Measurements from ENCODE around the gene BCKDHB.
A peak's percentile ranks its signal among the peaks of the same experiment; 100 is the strongest.

BCKDHB gene

DNA sequence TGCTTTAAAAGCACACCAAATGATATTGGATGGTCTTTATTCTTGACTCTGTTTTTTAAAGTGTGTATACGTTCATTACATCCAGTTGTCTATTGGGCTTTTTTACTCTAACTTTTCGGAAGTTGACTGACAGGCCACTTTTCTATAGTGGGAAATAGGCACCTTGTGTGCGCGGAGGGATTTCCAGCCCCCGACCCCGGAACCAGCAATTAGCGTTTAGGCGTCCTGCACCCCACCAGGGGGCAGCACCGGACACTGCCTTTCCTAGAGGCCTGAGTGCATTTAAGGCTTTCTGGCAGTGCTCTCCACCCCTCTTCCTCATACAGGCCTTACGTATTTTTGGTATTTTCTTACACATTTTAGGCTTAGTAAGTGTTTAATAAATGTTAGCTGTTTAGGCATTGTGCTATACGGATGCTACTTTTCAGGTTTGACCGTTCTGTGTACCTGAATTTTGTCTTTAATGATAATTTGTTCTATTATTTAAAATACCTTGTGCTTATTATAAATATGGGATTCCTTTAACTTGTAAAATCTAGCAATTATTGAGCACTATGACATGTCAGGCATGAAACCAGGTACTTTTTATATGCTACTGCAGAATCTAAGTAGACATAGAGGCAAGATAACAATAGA lies 231.8 kb downstream of the BCKDHB start:
- peak; percentile 51 to 65 for DNase-seq

DNA sequence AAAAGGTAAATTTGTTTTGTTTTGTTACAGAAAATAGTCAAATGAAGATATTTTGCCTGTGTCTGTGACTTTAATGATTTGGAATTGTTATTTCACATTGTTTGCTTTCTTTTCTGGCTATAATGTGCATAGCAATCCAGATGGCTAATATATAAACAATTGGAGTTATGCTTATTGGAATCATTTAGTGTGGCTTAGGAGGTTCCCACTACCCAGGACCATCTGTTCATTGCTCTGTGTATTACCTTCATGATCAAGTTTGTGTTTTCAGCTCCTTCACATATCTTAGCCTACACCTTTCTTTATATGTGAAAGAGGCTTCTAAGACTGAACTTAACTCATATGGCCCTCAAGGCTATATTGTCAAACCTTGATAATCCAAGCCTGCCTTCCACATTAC lies 232.9 kb downstream of the BCKDHB start:
- no peak for DNase-seq

DNA sequence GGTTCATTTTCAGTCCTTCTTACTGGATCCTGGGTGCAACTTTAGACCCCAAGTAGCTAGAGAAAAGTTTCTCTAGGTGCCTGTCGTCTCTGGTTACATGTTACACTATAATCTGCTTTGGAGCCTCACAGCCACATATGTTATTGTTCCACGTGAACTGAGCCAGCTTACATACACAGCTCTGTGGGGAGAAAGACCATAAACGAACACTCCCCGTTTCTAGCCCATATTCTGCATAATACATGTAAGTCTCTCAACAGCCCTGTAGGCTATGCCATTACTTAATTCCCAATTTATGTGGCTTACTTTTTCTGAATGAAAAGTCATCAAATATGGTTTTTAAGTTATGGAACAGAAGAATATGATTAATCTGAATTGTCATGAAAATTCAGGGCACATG lies 233.8 kb downstream of the BCKDHB start:
- no peak for DNase-seq

DNA sequence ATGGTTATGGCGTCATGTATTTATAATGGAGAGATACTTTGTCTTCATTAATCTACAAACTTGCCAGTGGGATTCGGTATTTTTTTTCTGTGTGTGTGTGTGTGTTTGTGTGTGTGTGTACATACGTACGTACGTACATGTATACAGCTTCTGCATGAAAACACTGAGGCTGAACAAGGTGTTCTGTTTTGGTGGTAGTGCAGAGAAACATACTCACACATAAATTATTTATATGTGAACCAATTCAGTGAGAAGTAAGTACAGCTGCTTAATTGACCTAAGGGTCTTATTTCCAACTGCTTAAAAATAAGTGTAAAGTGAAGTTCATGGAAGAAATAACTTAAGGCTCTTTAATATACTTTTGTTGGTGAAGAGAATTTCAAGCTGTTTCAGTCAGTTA lies 234.2 kb downstream of the BCKDHB start:
- DNase-seq, result no peak

DNA sequence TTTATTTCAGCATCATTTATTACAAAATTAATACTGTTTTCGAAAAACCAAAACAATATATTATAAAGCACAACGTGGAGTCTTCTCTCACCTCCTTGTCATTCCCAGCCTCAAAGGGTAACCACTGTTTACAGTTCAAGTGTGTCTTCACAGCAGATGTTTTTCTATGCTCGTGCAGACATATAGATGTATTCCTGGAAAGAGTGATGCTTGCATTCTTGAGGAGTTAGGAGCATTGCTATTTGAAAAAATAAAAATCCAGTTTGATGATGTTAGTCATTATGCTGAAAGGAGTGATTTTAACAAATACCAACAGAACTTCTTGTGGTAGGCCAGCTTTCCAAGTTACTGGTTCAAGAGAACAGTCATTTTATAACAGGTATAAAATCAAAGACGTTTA lies 234.9 kb downstream of the BCKDHB start:
- DNase-seq, result no peak

DNA sequence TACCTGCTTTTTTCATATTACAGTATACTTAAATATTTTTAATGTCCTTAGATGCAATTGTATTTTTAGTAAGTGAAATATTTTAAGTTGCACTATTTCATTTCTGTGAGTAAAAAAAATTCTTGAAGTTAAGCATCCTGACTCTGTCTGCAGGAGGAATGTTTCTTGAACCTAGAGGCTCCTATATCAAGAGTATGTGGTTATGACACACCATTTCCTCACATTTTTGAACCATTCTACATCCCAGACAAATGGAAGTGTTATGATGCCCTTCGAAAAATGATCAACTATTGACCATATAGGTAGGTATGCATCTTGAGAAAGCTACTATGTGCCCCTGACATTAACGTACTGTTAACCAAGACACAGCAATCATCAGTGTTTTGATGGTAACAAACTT lies 237.0 kb downstream of the BCKDHB start:
- DNase-seq, result no peak

DNA sequence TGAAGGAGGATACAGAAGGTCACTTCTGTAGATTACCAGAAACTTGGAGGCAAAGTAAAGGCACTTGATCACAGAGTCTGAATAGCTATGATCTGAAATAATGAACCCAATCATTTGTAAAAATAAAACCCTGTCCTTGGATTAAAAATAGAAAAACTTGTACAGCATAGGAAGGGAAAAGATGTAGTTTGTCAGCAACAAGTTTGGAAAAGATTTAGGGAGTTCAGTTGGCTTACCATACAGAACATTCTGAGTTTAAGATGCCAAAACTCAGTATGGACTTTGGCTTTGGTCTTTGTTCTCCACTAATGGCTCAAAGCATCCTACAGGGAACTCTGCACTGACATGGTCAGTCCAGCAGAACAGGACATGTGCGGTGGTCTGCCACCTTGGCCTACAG lies 240.6 kb downstream of the BCKDHB start:
- no peak for DNase-seq

DNA sequence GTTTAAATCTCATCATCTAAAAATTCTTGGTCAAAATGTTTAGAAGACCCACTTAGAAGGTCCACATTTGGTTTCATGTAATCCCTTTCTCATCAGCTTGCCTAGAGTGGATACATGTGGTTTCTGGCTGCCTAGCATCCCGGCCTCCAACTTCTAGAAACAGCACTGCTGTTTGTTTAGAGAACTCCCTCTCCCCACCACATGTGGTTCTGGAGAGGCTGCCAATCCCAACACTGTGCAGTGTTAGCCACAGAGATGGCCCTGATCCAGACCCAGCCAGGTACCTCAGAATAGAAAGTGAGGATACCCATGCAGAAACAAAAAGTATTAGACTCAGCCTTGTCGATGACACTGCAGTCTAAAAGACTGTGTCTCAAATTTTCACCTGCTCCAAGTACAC lies 241.8 kb downstream of the BCKDHB start:
- DNase-seq, result no peak

DNA sequence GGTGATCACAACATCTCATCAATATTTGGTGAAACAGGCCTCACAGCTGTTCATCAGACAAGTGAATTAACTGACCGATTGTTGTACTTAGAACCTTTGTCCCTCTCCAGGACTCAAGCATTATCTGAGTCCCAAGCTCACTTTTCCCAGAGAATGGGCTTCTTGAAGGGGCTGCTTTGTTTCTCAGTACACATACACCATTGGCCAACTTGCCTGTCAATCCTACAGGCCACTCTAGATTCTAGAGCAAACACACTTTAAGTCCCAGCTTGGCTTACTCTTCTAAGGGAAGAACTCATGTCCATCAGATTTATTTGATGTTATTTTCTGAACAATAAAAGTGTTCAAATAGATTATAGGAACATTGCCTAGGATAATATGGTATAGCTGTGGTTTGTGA lies 249.5 kb downstream of the BCKDHB start:
- no peak for DNase-seq

DNA sequence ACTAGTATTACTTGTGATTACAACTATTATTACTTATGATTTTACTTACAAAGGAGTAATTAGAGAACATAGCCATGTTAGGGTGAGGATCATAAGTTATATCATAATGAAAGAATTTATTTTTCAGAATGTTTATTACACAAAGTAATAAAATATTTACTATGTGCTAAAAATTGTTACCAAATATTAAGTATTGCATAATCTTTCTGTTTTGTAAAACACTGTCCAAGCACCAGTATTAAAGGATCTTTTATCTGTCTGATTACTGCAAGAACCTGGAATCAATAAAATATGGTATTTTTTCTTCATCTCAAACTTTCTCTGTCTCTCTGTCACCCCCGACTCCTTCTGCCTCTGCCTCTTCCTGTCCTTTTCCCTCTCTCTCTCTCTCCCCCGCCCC lies 250.1 kb downstream of the BCKDHB start:
- no peak for DNase-seq

DNA sequence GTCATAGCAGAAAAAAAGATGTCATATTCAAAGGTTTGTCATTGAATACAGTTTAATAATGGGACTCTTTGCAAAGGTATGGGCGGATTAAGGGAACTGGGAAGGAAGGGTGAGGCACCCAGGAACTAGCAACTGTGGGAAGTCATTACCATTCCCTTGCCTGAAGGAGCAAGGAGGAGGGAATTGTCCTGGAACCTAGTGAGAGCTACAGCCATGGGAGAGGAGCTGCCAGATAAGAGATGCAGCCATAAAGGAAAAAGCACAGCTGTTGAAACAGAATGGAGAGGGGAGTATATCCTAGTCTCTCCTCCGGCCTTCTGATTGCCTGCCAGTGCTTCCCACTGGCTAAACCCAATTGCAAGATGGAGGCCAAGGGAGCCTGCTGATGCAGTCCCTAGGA lies 250.6 kb downstream of the BCKDHB start:
- DNase-seq, result no peak

DNA sequence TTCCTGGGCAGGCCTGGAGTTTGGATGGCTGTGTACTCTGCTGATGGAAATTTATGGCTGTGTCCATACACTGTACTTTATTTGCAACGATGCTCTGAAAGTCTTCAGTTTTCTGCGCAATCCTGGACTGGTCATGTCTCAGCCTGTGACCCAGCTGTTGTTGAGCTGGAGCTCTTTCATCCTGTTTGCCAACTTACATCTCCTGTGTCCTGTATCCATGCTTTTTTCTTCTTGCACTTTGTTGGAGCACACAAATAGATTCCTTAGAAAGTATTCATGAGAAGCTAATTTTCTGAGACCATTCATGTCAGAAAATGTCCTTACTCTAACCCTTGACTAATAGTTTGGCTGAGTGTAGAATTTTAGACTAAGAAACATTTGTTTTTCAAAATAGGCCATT lies 251.2 kb downstream of the BCKDHB start:
- no peak for DNase-seq

DNA sequence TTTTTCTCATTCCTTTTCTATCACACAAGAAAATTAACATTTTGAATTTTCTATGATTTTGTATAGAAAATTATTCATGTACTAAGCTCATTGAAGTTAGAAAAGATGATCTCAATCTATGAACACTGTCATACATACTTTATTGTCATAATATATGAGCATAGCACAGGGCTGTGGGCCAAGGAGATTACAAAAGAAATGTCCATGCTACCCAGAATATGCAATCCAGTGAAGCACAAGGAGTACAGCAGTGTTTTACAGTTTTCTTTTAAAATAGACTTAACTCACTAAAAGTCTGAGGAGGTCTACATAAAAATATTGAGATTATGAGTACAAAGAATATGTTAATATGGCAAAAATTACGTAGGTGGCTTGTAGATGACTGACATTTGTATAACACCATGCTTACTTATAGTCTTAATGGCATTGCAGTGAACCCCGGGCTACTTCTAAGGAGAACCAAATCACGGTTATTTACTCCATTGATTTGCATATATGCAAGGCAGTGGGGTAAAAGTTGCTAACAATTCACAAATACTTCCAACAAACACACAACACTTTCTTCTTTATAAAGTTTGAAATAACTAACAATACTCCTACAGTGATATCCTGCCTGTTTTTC lies 257.1 kb downstream of the BCKDHB start:
- DNase-seq, result no peak

DNA sequence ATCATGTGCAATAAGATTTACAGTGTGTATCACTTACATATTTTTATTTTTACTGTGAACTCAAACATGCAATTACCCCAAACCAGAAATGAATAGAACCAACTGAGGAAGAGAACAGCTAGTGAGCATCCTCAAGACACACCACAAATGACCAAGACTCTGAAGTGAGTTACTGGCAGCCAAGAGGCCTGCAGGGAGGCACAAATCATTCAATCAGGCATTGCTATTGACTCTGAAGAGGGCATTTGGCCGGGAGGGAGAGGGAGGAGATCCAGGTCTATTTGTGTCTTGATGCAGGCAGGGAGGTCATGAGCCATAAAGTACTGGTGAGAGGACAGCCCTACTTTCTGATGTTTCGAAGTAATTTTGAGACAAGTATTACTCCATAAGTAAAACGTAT lies 257.7 kb downstream of the BCKDHB start:
- DNase-seq, result no peak

DNA sequence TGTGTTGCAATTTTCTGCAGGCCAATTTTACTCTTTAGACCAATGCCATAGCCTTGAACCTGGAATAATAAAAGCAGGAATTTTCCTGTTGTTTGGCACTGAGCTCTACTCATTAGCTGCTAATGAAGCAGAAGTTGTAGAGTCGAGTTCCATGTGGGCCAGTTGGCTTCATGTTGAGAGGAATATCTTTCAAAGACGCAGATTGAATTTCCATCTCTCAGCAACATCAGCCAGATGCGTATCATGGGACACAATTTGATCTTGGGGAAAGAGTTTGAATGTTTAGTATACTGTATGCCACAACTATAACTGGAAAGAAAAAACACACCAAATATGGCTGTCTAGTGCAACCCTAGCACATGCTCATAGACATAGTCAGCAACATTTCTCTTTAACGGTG lies 259.6 kb downstream of the BCKDHB start:
- DNase-seq, result no peak

DNA sequence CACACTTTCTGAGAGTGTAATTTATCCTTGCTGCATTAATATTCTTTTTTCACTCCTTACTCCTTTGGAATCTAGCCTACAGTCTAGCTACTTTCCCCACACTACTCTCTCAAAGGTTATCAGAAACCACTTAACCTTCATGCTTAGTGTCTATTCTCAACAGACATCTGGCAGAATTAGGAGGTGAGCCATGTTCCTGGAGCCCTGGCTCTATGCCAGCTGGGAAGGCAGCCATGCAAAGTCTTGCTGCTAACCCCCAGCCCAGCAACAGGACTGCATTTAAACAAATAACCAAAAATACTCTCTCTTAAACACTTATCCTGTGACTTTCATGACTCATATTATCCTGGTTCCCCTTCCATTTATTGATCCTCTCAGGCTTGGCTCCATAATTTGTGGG lies 260.2 kb downstream of the BCKDHB start:
- no peak for DNase-seq

DNA sequence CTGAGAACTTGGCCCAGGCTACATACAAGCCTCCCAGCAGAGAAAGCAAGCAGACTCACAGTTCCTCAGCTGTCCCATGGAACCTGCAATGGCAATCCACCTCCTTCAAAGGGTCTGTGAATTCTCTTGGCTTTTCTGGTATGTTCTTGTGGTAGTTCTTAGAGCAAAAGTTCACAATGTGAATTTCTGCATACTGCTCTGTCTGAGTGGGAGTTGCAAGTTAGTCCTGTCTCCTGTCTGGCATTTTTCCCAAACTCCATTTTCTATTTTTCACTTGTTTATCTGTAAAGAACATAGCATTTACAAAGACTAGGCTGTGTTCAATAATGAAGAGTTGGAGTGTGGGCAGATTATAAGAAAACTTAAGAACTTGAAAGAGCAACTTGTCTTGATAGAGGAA lies 269.9 kb downstream of the BCKDHB start:
- no peak for DNase-seq

DNA sequence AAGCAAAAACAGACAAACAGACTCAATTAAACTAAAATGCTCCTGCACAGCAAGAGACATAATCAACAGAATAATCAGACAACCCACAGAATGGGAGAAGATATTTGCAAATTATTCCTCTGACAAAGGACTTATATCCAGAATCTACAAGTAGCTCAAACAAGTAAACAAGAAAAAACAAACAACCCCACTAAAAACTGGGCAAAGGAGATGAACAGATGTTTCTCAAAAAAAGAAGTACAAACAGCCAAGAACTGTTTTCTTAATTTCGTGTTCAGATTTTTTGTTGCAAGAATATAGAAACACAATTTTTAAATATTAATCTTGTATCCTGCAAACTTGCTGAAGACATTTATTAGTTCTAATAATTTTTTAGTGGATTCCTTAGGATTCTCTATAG lies 274.1 kb downstream of the BCKDHB start:
- DNase-seq, result no peak

DNA sequence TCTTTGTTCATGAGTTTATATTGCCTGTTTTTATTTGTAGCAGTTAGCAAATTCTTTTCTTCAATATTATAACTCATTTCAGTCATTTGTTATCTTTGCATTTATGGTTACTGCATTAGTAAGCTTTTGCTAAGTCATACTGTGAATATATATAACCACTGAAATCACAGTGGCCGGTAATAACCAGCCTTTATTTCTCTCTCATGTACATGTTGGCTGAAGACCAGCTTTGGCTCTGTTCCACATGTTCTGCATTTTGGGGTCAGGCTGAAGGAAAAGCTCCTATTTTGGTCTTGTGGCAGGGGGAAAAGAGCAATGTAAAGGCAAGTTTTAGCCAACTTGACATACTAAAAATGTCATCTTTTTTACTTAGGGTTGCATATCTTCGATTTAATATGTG lies 276.3 kb downstream of the BCKDHB start:
- no peak for DNase-seq

DNA sequence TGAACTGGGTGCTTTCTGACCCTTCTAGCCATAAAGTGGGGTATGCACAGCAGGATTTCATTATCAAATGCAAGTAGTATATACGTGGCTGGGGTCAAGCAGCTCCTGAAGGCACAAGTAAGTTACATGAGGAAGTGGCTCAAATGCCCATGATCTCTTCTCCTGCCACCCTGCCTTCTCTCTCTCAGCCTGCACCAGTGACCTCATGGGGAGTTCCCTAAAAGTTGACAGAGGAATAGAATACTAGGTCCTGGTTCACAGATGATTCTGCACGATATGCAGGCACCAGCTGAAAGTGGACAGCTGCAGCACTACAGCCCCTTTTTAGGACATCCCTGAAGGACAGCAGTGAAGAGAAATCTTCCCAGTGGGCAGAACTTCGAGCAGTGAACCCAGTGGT lies 282.0 kb downstream of the BCKDHB start:
- no peak for DNase-seq
